ENCODE data around the gene AGTR2.
"Not testable (repeated sequence)": the region's sequence is repeated elsewhere in the genome, so short reads cannot be mapped to it uniquely, and the experiment has no call there.

AGTR2 gene

GRCh38 chrX:116170511-116170910 is at the start of gene AGTR2:
Gene AGTR2 (plus strand): TSS chrX:116170744. CDS start chrX:116172281, 1,537 bp downstream.
- no peak for DNase-seq

- no peak for DNase-seq
These were observed 35.3 kb upstream of the AGTR2 start for GRCh38 chrX:116135277-116135676.

GRCh38 chrX:116141270-116141669 is 29.3 kb upstream of the AGTR2 start:
- not testable (repeated sequence) for DNase-seq

- no peak for DNase-seq
These were observed 27.6 kb upstream of the AGTR2 start for GRCh38 chrX:116142976-116143375.

GRCh38 chrX:116172976-116173375 is 2.4 kb downstream of the AGTR2 start:
- no peak for DNase-seq

- DNase-seq: no peak
These were observed 10.8 kb downstream of the AGTR2 start for GRCh38 chrX:116181300-116181699.

GRCh38 chrX:116185163-116185562 is 14.6 kb downstream of the AGTR2 start:
- DNase-seq: no peak

- DNase-seq: no peak
These were observed 24.1 kb downstream of the AGTR2 start for GRCh38 chrX:116194649-116195048.

- DNase-seq: no peak
These were observed 27.7 kb downstream of the AGTR2 start for GRCh38 chrX:116198235-116198634.

GRCh38 chrX:116198810-116199209 is 28.3 kb downstream of the AGTR2 start:
- no peak for DNase-seq

GRCh38 chrX:116204932-116205331 is 34.4 kb downstream of the AGTR2 start:
- DNase-seq: no peak

GRCh38 chrX:116213262-116213661 is 42.7 kb downstream of the AGTR2 start:
- no peak for DNase-seq

- not testable (repeated sequence) for DNase-seq
These were observed 46.5 kb downstream of the AGTR2 start for GRCh38 chrX:116217080-116217479.

All from activated T-cell treated with anti-CD3 and anti-CD28 coated beads, Interleukin-2, amount 50 U/mL, for 1 hour (primary cell).